AG04449 (cell line): ENCODE data around the gene CFAP69.

Experiments
- CTCF ChIA-PET: fragments of 350-600 bp; formaldehyde crosslinking; extraction: SDS; loops from one replicate; lab custom pipeline; 2021; ENCODE audit warnings: antibody characterized with exemption; lab: Yijun Ruan, JAX
- POLR2A ChIA-PET: fragments of 400-600, 350-600 bp; formaldehyde crosslinking; extraction: SDS; loops from one replicate; lab custom pipeline; 2020; ENCODE audit warnings: antibody characterized with exemption, inconsistent platforms; lab: Yijun Ruan, JAX
- DNase-seq: peaks from one replicate; pipeline ENCODE4 v3.0.0-alpha.2; 2010; ENCODE audit warnings: low read depth, low spot score
- H3K4me3 ChIP-seq: 2 replicates; pipeline ENCODE4 v1.5.1; 2011; ENCODE audit warnings: low read depth, mild to moderate bottlenecking, control low read depth, low read length
- CTCF ChIP-seq: IDR thresholded peaks from one replicate; pipeline ENCODE4 v1.5.1; 2011; ENCODE audit warnings: mild to moderate bottlenecking, moderate library complexity, low read length, control low read depth, inconsistent platforms; ENCODE audit not compliant: insufficient read depth; ENCODE audit errors: missing control alignments

CFAP69 gene

GRCh38 chr7:90270431-90271178 is 25.6 kb downstream of the CFAP69 start:
- no peak for TF ChIP-seq CTCF
- DNase-seq = no peak
- POLR2A ChIA-PET = no interaction called here
- CTCF ChIA-PET = interaction anchor here (1.1 to 1.9 kb wide), 5 partner anchors 8 to 117 kb away, joined by 3 to 6 read pairs (median 4); partner anchors contain the start of genes STEAP1 and STEAP2
- H3K4me3 ChIP-seq = no peak overlapping the region

- CTCF ChIA-PET = interaction anchor here (0.9 to 1.6 kb wide), 5 partner anchors 9 to 171 kb away, joined by 3 to 6 read pairs (median 3); partner anchors contain the start of genes STEAP1 and STEAP2
- H3K4me3 ChIP-seq = no peak overlapping the region
- DNase-seq = peak; percentile 24
- POLR2A ChIA-PET = interaction anchor here (0.7 kb wide), 1 partner anchor 60 kb away, joined by 3 read pairs; the partner anchor contains the start of gene STEAP2
- TF ChIP-seq CTCF = no peak
These were observed 26.8 kb downstream of the CFAP69 start for GRCh38 chr7:90271753-90272152.

GRCh38 chr7:90272242-90272641 is 27.3 kb downstream of the CFAP69 start:
- TF ChIP-seq CTCF = no peak
- DNase-seq = no peak
- no peak overlapping the region for H3K4me3 ChIP-seq
- ChIA-PET POLR2A (no interaction called here), CTCF (interaction anchor here (0.9 to 1.6 kb wide), 4 partner anchors 18 to 170 kb away, joined by 3 to 6 read pairs (median 4); partner anchors contain the start of genes STEAP1 and STEAP2)

- no peak overlapping the region for H3K4me3 ChIP-seq
- no peak for DNase-seq
- TF ChIP-seq CTCF = no peak
- ChIA-PET CTCF (interaction anchor here (1.1 to 1.4 kb wide), 2 partner anchors 28 to 120 kb away, joined by 3 to 5 read pairs; partner anchors contain the start of gene STEAP1), POLR2A (no interaction called here)
These were observed 29.2 kb downstream of the CFAP69 start for GRCh38 chr7:90274161-90274560.

GRCh38 chr7:90276033-90276728 is 31.2 kb downstream of the CFAP69 start:
- no peak for TF ChIP-seq CTCF
- no peak overlapping the region for H3K4me3 ChIP-seq
- ChIA-PET CTCF (interaction anchor here (1.2 to 1.6 kb wide), 3 partner anchors 123 to 155 kb away, joined by 3 to 8 read pairs (median 3); partner anchors contain the start of gene STEAP1), POLR2A (no interaction called here)
- DNase-seq = no peak
